ENCODE measurements around the gene C10orf105.

GRCh38 chr10:71661779-71662336 is 57.7 kb downstream of the C10orf105 start:
- TF ChIP-seq, protein P1, sequence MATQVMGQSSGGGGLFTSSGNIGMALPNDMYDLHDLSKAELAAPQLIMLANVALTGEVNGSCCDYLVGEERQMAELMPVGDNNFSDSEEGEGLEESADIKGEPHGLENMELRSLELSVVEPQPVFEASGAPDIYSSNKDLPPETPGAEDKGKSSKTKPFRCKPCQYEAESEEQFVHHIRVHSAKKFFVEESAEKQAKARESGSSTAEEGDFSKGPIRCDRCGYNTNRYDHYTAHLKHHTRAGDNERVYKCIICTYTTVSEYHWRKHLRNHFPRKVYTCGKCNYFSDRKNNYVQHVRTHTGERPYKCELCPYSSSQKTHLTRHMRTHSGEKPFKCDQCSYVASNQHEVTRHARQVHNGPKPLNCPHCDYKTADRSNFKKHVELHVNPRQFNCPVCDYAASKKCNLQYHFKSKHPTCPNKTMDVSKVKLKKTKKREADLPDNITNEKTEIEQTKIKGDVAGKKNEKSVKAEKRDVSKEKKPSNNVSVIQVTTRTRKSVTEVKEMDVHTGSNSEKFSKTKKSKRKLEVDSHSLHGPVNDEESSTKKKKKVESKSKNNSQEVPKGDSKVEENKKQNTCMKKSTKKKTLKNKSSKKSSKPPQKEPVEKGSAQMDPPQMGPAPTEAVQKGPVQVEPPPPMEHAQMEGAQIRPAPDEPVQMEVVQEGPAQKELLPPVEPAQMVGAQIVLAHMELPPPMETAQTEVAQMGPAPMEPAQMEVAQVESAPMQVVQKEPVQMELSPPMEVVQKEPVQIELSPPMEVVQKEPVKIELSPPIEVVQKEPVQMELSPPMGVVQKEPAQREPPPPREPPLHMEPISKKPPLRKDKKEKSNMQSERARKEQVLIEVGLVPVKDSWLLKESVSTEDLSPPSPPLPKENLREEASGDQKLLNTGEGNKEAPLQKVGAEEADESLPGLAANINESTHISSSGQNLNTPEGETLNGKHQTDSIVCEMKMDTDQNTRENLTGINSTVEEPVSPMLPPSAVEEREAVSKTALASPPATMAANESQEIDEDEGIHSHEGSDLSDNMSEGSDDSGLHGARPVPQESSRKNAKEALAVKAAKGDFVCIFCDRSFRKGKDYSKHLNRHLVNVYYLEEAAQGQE (tag by site-specific recombination; IDR thresholded peaks at IDR 0.05) = no peak
- TF ChIP-seq ZNF211 (tag by site-specific recombination; IDR thresholded peaks at IDR 0.05; ENCODE audit: low read depth) (no peak), ZNF701 (tag by site-specific recombination; IDR thresholded peaks at IDR 0.05) (no peak), ZNF311 (tag by site-specific recombination; IDR thresholded peaks at IDR 0.05; ENCODE audit: borderline replicate concordance) (no peak), ZNF274 (IDR thresholded peaks at IDR 0.05; ENCODE audit: low read length) (no peak), ZNF274 (tag by site-specific recombination; IDR thresholded peaks at IDR 0.05; ENCODE audit: borderline replicate concordance) (no peak), CTCF (tag by site-specific recombination; IDR thresholded peaks at IDR 0.05) (no peak), ZNF747 (tag by site-specific recombination; IDR thresholded peaks at IDR 0.05) (no peak), ZNF626 (tag by site-specific recombination; IDR thresholded peaks at IDR 0.05) (no peak)
